ENCODE results near the gene TAP1.

TAP1 gene

DNA sequence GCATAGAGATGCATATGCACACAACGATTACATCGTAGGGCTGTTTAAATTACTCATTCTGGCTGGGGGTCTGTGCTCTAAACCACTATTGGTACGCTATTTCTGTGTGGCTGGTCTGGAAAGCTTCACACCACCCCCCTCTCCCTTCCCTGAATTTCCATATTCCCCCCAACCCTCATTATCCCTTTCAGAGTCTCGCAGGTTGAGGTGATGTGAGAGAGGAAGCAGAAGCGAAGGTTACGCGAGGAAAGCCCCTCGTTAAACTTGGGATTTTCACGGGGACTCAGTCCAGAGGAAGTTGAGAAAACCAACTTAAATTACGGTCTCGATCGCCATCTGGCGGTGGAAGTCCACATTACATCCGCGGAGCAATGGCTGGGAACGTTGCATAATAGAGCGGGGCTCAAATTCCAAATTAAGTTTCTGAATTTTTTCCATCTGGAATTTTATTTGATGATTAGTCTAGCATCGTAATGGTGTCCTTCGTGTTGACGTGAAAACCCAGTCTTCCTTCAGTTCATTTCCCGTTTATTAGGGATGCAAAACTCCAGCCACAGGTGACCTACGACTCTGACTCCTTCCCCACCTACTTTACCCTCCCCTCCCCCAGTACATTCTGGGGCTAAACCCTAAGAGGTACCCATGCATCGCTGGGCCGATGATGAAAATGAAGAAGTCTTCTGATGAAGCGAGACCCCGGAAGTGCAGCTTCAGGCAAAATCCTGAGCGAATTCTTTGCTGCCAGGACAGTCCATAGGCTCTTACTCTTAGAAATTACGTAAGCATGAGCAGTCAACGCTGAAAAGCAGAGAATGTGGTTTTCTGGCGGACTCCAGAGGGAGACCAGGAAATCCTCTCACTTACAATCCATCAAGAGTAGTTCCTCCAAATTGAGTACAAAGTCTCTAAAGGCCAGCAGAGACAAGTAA is 56.4 kb downstream of the TAP1 start:
- DNase-seq: peak; percentile 68
